H1 (cell line): ENCODE measurements around the gene GNB1. TPM values are rescaled to one million over a fixed set of nuclear protein-coding genes. Genes with fewer than 3 reads are reported as not detected.
A peak's percentile ranks its signal among the peaks of the same experiment; 100 is the strongest.
"Not testable (repeated sequence)": the region's sequence is repeated elsewhere in the genome, so short reads cannot be mapped to it uniquely, and the experiment has no call there.

ENCODE experiments used
- CTCF ChIA-PET: fragments of 300-600 bp; sonication (Branson Sonifier 250); formaldehyde crosslinking; loops from one replicate; lab custom pipeline; 2021; ENCODE audit not compliant: partially characterized antibody; lab: Charles Lee
- POLR2A ChIA-PET: fragments of 300-600 bp; sonication (Branson Sonifier 250); formaldehyde crosslinking; loops from one replicate; lab custom pipeline; 2021; ENCODE audit warnings: inconsistent platforms; ENCODE audit not compliant: partially characterized antibody; lab: Charles Lee
- DNase-seq, 2 experiments: peaks; one replicate each; pipeline versions ENCODE4 v3.0.0 to v3.0.0-alpha.2; 2010 to 2022; ENCODE audit warnings: low spot score in 2 of 2, low read depth in 1 of 2, mixed read lengths in 1 of 2
- FAIRE-seq: peaks from 2 replicates; lab custom pipeline; 2011; peaks lifted over from hg19 to GRCh38; lab: Jason Lieb, UNC
- H2AFZ ChIP-seq: 2 replicates; pipeline ENCODE4 v1.8.1; 2012; ENCODE audit warnings: low read length, inconsistent platforms
- H2AK5ac ChIP-seq: 2 replicates; pipeline ENCODE4 v1.6.1; 2013; ENCODE audit warnings: low read depth, low read length
- H2BK120ac ChIP-seq: replicated peaks from 2 replicates; pipeline ENCODE3; 2013; ENCODE audit warnings: low read depth, low read length, inconsistent platforms
- H2BK12ac ChIP-seq: 2 replicates; pipeline ENCODE4 v1.6.1; 2013; ENCODE audit warnings: low read depth, low read length
- H2BK15ac ChIP-seq: 2 replicates; pipeline ENCODE4 v1.6.1; 2013; ENCODE audit warnings: low read length
- H2BK20ac ChIP-seq: 2 replicates; pipeline ENCODE4 v1.6.1; 2013; ENCODE audit warnings: low read length
- H2BK5ac ChIP-seq: 2 replicates; pipeline ENCODE4 v1.6.1; 2013; ENCODE audit warnings: low read depth, low read length
- H3K14ac ChIP-seq: 2 replicates; pipeline ENCODE4 v1.6.1; 2013; ENCODE audit warnings: inconsistent platforms; ENCODE audit not compliant: insufficient read length
- H3K18ac ChIP-seq: 2 replicates; pipeline ENCODE4 v1.6.1; 2013; ENCODE audit warnings: low read length; ENCODE audit errors: extremely low read depth
- H3K23ac ChIP-seq: 2 replicates; pipeline ENCODE4 v1.6.1; 2013; ENCODE audit warnings: inconsistent platforms; ENCODE audit not compliant: insufficient read length
- H3K23me2 ChIP-seq: 2 replicates; pipeline ENCODE4 v1.6.1; 2013; ENCODE audit warnings: low read depth, low read length
- H3K27ac ChIP-seq: 2 replicates; pipeline ENCODE4 v1.6.1; 2011; ENCODE audit warnings: low read depth, low read length, inconsistent platforms
- H3K27me3 ChIP-seq, 4 experiments: replicated peaks in 1 of 4; 1 replicate in 1 of 4; 2 replicates in 3 of 4; pipeline versions ENCODE4 v1.6.1 to v1.8.1; 2011 to 2013; ENCODE audit warnings: low read length in 3 of 4, mild to moderate bottlenecking in 3 of 4, inconsistent platforms in 2 of 4, mixed read lengths in 2 of 4, moderate library complexity in 1 of 4; ENCODE audit not compliant: control insufficient read depth in 3 of 4, insufficient read depth in 3 of 4; ENCODE audit errors: extremely low read depth in 1 of 4
- H3K36me3 ChIP-seq, 4 experiments: 2 replicates each; pipeline versions ENCODE4 v1.6.1 to v1.8.1; 2011 to 2013; ENCODE audit warnings: mild to moderate bottlenecking in 4 of 4, low read length in 3 of 4, moderate library complexity in 2 of 4, control low read depth in 1 of 4, inconsistent platforms in 1 of 4; ENCODE audit not compliant: insufficient read depth in 4 of 4, control insufficient read depth in 2 of 4
- H3K4ac ChIP-seq: replicated peaks from 2 replicates; pipeline ENCODE3; 2013; ENCODE audit warnings: low read length, low read depth, mixed read lengths, inconsistent platforms; ENCODE audit not compliant: insufficient read length
- H3K4me1 ChIP-seq, 4 experiments: replicated peaks in 1 of 4; 1 replicate in 1 of 4; 2 replicates in 3 of 4; pipeline versions ENCODE4 v1.6.1 to v1.8.1; 2011 to 2013; ENCODE audit warnings: low read length in 3 of 4, inconsistent platforms in 2 of 4, mixed read lengths in 1 of 4; ENCODE audit not compliant: insufficient read depth in 4 of 4, control insufficient read depth in 3 of 4
- H3K4me2 ChIP-seq, 2 experiments: 2 replicates each; pipeline versions ENCODE4 v1.6.1 to v1.8.1; 2011 to 2013; ENCODE audit warnings: low read depth in 2 of 2, low read length in 2 of 2, control low read depth in 1 of 2, inconsistent platforms in 1 of 2, mild to moderate bottlenecking in 1 of 2; ENCODE audit not compliant: insufficient read depth in 1 of 2
- H3K4me3 ChIP-seq, 4 experiments: fragments of 200-600, 300-600 bp in 1 of 4; sonication (generic), shearing (Covaris generic), sonication (Bioruptor Twin) in 1 of 4; 2 replicates each; pipeline versions ENCODE4 v1.5.1 to v1.8.1; 2011 to 2016; ENCODE audit warnings: low read length in 4 of 4, low read depth in 3 of 4, control low read depth in 2 of 4, inconsistent platforms in 2 of 4, mild to moderate bottlenecking in 2 of 4, mixed read lengths in 1 of 4, moderate library complexity in 1 of 4; ENCODE audit not compliant: insufficient read depth in 2 of 4; ENCODE audit errors: extremely low read depth in 1 of 4
- H3K56ac ChIP-seq: replicated peaks from 2 replicates; pipeline ENCODE3; 2013; ENCODE audit warnings: low read depth, mild to moderate bottlenecking, mixed read lengths, low read length, inconsistent platforms; ENCODE audit not compliant: insufficient read length
- H3K79me1 ChIP-seq: 2 replicates; pipeline ENCODE4 v1.6.1; 2013; ENCODE audit warnings: low read depth, low read length, control low read depth
- H3K79me2 ChIP-seq, 2 experiments: 2 replicates each; pipeline versions ENCODE4 v1.6.1 to v1.8.1; 2012 to 2013; ENCODE audit warnings: low read length in 2 of 2, mild to moderate bottlenecking in 2 of 2, inconsistent platforms in 1 of 2; ENCODE audit not compliant: insufficient read depth in 2 of 2, control insufficient read depth in 1 of 2
- H3K9ac ChIP-seq, 4 experiments: replicated peaks in 1 of 4; 1 replicate in 1 of 4; 2 replicates in 3 of 4; pipeline versions ENCODE4 v1.6.1 to v1.8.1; 2011 to 2013; ENCODE audit warnings: low read depth in 3 of 4, low read length in 3 of 4, control low read depth in 2 of 4, mild to moderate bottlenecking in 2 of 4, moderate library complexity in 2 of 4, inconsistent platforms in 1 of 4; ENCODE audit errors: extremely low read depth in 1 of 4
- H3K9me3 ChIP-seq, 2 experiments: 2 replicates each; pipeline versions ENCODE4 v1.6.1 to v1.8.1; 2012 to 2013; ENCODE audit warnings: mild to moderate bottlenecking in 2 of 2, moderate library complexity in 2 of 2, control low read depth in 1 of 2, inconsistent platforms in 1 of 2, low read depth in 1 of 2, low read length in 1 of 2, mixed read lengths in 1 of 2; ENCODE audit not compliant: insufficient read depth in 2 of 2
- H4K20me1 ChIP-seq, 2 experiments: replicated peaks in 1 of 2; 2 replicates each; pipeline versions ENCODE3 to v1.8.1; 2011 to 2013; ENCODE audit warnings: inconsistent platforms in 2 of 2, low read length in 2 of 2, mild to moderate bottlenecking in 1 of 2; ENCODE audit not compliant: insufficient read depth in 2 of 2, control insufficient read depth in 1 of 2
- H4K5ac ChIP-seq: 2 replicates; pipeline ENCODE4 v1.6.1; 2013; ENCODE audit warnings: low read length, low read depth, mixed read lengths, inconsistent platforms; ENCODE audit not compliant: insufficient read length
- H4K8ac ChIP-seq: 2 replicates; pipeline ENCODE4 v1.8.0; 2013; ENCODE audit warnings: mild to moderate bottlenecking, moderate library complexity, low read length, inconsistent platforms; ENCODE audit not compliant: insufficient read depth; ENCODE audit errors: extremely low read depth
- H4K91ac ChIP-seq: replicated peaks from 2 replicates; pipeline ENCODE3; 2013; ENCODE audit warnings: low read length, mixed read lengths, inconsistent platforms; ENCODE audit not compliant: insufficient read length
- NRF1 ChIP-seq: IDR thresholded peaks from 2 replicates; pipeline ENCODE4 v1.6.1; 2011; ENCODE audit warnings: mild to moderate bottlenecking, low read depth, low read length, improper control_type of control experiment
- RAD21 ChIP-seq, 2 experiments: IDR thresholded peaks in 1 of 2; conservative IDR thresholded peaks in 1 of 2; 2 replicates each; pipeline ENCODE4 v1.6.1; 2011; ENCODE audit warnings: low read depth in 2 of 2, low read length in 2 of 2, improper control_type of control experiment in 1 of 2, inconsistent platforms in 1 of 2, mild to moderate bottlenecking in 1 of 2, moderate library complexity in 1 of 2
- WGBS, 2 experiments: shearing (Covaris generic) in 1 of 2; methylation state at CpG; one replicate each; pipeline versions ENCODE4 v1.1.6 to v1.1.7; 2013 to 2015; ENCODE audit warnings: low lambda C conversion rate in 2 of 2, mixed read lengths in 2 of 2, inconsistent platforms in 1 of 2, low coverage in 1 of 2, missing lambda C conversion rate in 1 of 2; ENCODE audit not compliant: insufficient replicate concordance in 2 of 2, insufficient coverage in 1 of 2, insufficient read length in 1 of 2; ENCODE audit errors: extremely low coverage in 1 of 2, missing lambda C conversion rate in 1 of 2; 5-methylcytosine and 5-hydroxymethylcytosine counted together
- polyA plus RNA-seq, 7 experiments: library from polyadenylated mRNA; depleted of rRNA in 3 of 7; stranded (reverse) in 5 of 7; unstranded in 2 of 7; fragments of >200 nt in 5 of 7; fragments of 200-250 nt in 2 of 7; gene quantifications; 1 replicate in 5 of 7; 2 replicates in 1 of 7; 4 replicates in 1 of 7; pipeline versions ENCODE4 v1.2.1 to v1.2.3, GENCODE V29; 2011 to 2013; ENCODE audit warnings: missing spikeins in 2 of 7, mixed read lengths in 2 of 7
- total RNA-seq: library from RNA; stranded (reverse); fragmentation: NEBNext Ultra II Directional; extraction: Animal tissue kit (Norgen Biotek cat#: 25700); gene quantifications from 2 replicates; pipeline ENCODE4 v1.2.1, GENCODE V29; 2021

Gene GNB1
- total and polyA plus RNA-seq, 2 of the 8 experiments (the other 6 are each of a cell fraction or from before 2014, with no cell fraction given), result 343 to 382 TPM

DNA sequence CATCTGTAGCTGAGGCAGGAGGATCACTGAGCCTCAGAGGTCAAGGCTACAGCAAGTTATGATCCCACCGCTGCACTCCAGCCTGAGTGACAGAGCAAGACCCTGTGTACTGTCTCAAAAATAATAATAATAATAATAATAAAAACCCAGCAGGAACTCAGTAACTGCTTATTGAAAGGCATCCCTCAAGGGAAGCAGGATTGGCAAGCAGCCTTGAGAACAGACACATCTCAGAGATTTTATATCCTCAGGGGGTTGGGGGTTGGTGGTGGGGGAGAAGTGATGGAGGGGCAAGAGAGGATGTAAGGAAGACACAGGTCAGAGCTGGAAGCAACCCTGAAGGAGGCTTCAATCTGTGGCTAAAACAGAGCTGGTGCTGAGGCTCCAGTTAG lies 29.6 kb downstream of the GNB1 start (continued):
- TF ChIP-seq RAD21 (IDR thresholded peaks at IDR 0.05 in 1 of 2, conservative IDR thresholded peaks at IDR 0.05 in 1 of 2; ENCODE audit: low read depth in 2 of 2, low read length in 2 of 2) (no peak), NRF1 (no peak)

GRCh38 chr1:1859970-1860697 lies 30.8 kb downstream of the GNB1 start:
- not testable (repeated sequence) for H2BK12ac ChIP-seq, H3K4me1 ChIP-seq, H4K8ac ChIP-seq, H2BK15ac ChIP-seq, H3K27me3 ChIP-seq, H4K91ac ChIP-seq, H3K18ac ChIP-seq, H2AK5ac ChIP-seq, H2BK20ac ChIP-seq, H3K9me3 ChIP-seq, H3K14ac ChIP-seq, H3K56ac ChIP-seq, H2AFZ ChIP-seq, H3K27ac ChIP-seq, H2BK120ac ChIP-seq, H3K4me3 ChIP-seq, DNase-seq, H2BK5ac ChIP-seq, H3K23ac ChIP-seq, H3K9ac ChIP-seq, H3K36me3 ChIP-seq, H3K23me2 ChIP-seq, H3K4ac ChIP-seq, FAIRE-seq
- H3K4me2 ChIP-seq, result peak overlapping the region in 1 of 2 experiments; percentile 50; a peak in 2 of 4 replicates
- H3K79me1 ChIP-seq, result peaks cover 13% of the 10 kb centered on the region
- H4K20me1 ChIP-seq, result peaks cover 27 to 37% of the 10 kb centered on the region in 2 experiments
- POLR2A ChIA-PET, result interaction anchor here (1.4 to 3.6 kb wide), 3 partner anchors 11 to 27 kb away, joined by 3 to 19 read pairs (median 5); no protein-coding TSS in a partner anchor
- WGBS, 2 experiments, result 92% methylated on average over 7 of the region's 8 CpGs; no CpG with 5 or more reads in 1 of the 2 experiments
- H3K79me2 ChIP-seq, result peaks cover 50 to 98% of the 10 kb centered on the region in 2 experiments
- H4K5ac ChIP-seq, result peak overlapping the region; percentile 64
- CTCF ChIA-PET, result interaction anchor here (0.9 to 2.8 kb wide), 3 partner anchors 11 to 32 kb away, joined by 4 to 10 read pairs (median 4); no protein-coding TSS in a partner anchor
